ENCODE measurements around the gene SEL1L3.

DNA sequence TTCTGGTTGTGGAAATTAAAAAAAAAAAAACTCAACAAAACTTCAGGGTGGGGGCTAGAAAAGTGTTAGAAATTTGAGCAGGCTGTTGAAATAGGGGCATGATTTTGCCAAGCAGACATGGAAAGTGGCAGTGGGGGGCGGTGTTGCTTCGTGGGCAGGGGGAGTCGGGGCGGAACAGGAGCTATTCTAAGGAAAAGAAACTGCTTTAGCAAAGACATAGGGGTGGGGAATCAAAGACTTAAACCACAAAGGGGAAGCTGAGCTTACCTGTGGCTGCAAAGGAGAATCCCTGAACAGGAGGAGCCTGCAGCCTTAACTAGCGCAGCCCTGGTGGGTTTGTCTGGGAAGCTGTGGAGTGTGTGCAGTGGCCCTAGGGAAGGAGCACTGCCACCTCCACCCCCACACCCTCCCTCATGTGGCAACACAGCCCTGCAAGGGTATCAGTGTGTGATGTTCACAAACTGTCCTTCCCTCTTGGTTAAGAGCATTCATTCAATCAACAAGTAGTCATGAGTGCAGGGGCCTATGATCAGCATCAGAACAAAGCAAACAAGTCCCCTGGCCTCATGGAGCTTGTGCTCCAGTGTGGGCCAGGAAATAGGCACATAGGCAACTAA is 20.5 kb downstream of the SEL1L3 start:
- TF ChIP-seq, protein P1, sequence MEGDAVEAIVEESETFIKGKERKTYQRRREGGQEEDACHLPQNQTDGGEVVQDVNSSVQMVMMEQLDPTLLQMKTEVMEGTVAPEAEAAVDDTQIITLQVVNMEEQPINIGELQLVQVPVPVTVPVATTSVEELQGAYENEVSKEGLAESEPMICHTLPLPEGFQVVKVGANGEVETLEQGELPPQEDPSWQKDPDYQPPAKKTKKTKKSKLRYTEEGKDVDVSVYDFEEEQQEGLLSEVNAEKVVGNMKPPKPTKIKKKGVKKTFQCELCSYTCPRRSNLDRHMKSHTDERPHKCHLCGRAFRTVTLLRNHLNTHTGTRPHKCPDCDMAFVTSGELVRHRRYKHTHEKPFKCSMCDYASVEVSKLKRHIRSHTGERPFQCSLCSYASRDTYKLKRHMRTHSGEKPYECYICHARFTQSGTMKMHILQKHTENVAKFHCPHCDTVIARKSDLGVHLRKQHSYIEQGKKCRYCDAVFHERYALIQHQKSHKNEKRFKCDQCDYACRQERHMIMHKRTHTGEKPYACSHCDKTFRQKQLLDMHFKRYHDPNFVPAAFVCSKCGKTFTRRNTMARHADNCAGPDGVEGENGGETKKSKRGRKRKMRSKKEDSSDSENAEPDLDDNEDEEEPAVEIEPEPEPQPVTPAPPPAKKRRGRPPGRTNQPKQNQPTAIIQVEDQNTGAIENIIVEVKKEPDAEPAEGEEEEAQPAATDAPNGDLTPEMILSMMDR (IDR thresholded peaks at IDR 0.05): no peak
- TF ChIP-seq POLR2A (IDR thresholded peaks at IDR 0.05): no peak
- no peak for TF ChIP-seq POLR2AphosphoS5 (IDR thresholded peaks at IDR 0.05; ENCODE audit: insufficient read depth in 1 of 2, low read depth in 1 of 2)
